T1000 (cell line): Measurements from ENCODE around the gene FLII.
A peak's percentile ranks its signal among the peaks of the same experiment; 100 is the strongest.

Source experiments
- DNase-seq: peaks from one replicate; lab custom pipeline; 2025; ENCODE audit warnings: mixed read lengths; lab: John Stamatoyannopoulos, UW

Gene FLII

GRCh38 chr17:18260332-18261145 lies 2.0 kb upstream of the FLII start, which contains the start of gene MIEF2:
Gene MIEF2 (plus strand): TSS chr17:18260662. CDS start chr17:18262721, 2,059 bp downstream.
- peak; percentile 91 for DNase-seq

- no peak for DNase-seq
Measured at GRCh38 chr17:18259621-18260331, 1.2 kb upstream of the FLII start.

- DNase-seq = peak; percentile 77
Measured at GRCh38 chr17:18257982-18258355, 569 bp downstream of the FLII start.

- no peak for DNase-seq
Measured at GRCh38 chr17:18257268-18257981, 1.1 kb downstream of the FLII start.

DNA sequence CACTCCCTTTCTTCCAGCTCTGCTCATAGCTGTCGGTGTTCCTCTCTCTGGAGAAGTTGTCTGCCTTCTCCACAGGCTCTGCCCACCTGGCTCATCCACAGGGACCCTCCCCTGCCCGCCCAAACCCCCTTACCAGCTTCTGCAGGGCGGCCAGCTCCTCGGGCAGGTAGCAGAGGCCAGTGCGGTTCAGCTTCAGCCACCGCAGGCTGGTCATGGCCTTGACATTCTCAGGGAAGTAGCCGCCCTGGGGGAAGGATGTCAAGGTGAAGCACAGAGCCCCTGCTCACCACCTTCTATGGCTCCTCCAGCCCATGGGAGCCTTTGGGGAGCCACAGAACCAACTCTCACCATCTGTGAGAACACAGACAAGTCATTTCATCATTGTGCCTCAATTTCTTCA lies 1.8 kb downstream of the FLII start:
- DNase-seq = no peak

DNA sequence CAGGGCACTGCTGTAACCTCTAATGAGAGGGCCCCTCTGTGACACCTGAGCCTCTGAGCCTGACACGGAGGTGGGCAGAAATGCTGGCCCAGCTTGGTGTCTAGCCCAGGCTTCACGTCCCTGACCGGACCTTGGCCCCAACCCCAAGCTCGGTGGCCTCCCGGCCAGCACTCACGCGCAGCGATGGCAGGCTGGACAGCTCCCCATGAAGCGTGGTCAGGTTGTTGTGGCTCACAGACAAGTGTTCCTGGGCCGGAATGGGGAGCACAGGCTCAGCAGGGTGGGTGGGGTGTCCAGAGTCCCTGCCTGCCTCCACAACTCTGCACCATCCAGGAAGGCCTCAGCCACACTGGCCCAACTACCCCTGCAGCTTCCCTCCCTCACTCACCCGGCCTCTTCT lies 2.2 kb downstream of the FLII start:
- no peak for DNase-seq

DNA sequence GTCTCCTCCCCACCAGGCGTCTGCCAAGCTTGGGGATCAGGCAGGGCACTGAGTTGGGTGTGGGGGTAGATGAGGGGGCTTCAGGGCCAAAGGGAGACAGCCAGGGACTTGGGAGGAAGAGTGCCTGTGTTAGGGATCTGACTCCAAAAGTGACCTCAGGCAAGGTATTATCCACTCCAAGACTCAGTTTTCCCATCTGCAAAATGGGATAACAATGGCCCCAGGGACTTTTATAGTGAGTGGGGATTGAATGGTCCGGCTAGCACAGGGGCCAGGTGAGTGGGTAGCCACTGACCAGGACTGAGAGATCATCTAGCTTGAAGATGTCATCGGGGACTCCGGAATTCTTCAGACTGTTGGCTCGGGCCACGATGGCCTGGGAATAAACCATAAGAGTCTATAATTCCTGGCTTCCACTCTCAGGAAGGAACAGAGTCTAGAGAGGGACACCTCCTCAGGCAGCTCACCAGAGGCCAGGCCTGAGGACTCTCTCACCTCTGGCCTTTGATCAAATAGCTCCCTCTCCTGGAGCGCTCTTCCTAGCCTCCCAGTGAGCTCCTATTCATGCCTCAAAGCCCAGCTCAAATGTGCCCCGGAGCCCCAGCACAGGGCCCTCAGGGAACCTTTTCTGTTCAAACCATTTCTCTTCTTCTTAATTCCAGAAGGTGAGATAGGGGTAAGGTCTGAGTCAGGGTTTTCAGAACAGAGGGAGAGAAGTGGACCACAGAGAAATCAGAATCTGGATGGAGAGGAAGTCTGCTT lies 3.5 kb downstream of the FLII start:
- DNase-seq = no peak

GRCh38 chr17:18253947-18254821 lies 4.4 kb downstream of the FLII start:
- no peak for DNase-seq

DNA sequence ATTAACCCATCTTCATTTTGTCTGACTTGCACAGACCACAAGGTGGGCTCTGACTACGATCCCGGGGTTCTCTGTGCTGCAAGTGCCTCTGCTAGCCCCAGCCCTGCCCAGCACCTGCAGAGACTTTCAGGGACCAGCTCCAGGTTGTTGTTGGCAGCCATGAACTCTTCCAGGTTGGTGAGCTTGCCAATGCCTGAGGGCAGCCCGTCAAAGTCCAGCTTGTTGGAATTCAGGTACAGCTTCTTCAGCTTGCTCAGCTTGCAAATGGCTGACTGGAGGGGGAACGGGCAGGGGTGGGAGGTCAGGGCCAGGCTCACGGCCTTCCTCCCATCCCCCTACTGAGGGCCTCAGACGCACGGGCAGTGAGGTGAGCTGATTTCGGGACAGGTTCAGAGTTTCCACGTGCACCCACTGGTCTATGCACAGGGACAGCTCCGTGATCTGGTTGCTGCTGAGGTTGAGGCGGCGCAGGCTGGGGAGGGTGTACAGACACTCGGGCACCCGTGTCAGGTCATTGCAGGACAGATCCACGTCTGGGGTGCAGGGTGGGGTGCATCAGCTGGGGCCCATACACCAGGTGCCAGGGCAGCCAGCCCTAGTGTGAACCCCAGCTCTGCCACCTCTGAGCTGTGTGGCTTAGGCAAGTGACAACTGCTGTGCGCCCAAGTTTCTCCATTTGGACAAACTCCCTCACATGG lies 5.2 kb downstream of the FLII start:
- DNase-seq = no peak

GRCh38 chr17:18252160-18252559 lies 6.4 kb downstream of the FLII start:
- no peak for DNase-seq

- DNase-seq = no peak
Measured at GRCh38 chr17:18251204-18251603, 7.3 kb downstream of the FLII start.

DNA sequence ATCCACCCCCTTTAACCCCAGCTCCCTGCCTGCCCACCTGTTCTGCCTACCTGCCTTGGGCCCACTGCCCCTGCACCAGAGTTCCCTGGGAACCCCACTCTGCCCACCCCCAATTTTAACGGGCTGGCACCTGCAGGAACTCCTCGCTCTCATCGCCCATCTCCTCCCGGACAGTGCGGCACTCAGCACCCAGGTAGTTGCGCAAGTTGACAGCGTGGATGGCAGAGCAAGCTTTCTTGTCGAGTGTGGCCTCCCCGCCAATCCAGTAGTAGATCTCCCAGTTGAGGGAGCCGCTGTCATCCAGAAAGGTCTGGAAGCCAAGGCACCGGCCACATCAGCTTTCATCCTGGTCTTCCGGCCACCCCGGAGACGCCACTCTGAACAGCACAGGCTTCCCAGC lies 7.8 kb downstream of the FLII start:
- no peak for DNase-seq

- DNase-seq = no peak
Measured at GRCh38 chr17:18250259-18250658, 8.3 kb downstream of the FLII start.

DNA sequence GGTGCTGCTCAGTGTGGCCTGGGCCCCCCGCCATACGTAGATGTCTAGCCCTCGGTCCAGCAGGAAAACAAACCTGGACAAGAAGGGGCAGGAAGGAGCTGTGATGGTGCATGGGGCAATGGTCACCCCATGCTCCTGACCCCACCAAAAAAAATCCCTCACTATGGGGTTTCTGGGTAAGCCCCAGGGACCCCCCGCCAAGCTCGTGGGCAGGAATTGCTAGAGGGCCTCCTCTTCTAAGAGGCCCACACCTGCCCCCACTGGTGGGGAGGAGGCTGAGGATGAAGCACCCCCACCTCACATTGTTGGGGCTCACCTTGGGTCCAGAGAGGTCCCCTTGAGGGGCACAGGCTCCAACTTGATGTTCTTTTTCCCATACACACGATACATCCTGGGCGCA lies 9.7 kb downstream of the FLII start:
- no peak for DNase-seq

DNA sequence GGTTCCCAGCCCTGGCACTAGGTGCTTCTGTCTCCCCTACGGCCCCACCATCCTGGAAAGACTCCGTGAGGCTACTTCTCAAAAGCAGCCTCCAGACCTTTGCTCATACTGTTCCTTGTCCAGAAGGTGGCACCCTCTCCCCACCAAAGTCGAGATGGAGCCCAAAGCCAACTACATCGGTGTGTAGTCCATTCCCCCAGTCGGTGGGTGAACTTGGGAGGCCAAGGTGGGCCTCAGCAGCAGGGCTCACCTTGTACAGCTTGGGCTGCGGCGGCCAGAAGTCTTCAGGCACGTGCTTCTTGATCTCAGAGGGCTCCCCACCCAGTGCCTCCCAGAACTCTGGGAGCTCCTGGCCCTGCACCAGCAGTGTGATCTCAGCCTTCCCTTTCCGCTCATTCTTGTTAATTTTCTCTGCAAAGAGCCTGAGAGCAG lies 10.2 kb downstream of the FLII start:
- DNase-seq = no peak

DNA sequence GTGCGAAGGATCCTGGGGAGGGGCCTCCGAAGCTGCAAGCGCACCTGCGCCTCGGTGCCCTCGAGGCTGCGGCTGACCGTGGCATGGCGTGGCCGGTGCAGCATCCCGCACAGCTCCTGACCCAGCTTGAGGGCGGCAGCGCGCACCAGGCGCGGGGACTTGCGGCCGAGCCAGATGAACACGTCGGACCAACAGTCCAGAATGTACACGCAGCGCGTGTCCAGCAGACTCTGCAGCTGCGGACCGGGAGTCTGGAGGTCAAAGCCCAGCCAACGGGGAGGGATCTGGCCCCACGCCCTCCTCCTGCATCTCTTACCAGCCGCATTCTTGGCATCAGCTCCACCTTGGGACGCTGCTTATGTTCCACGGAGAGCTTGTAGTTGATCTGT lies 10.9 kb downstream of the FLII start:
- DNase-seq = no peak

DNA sequence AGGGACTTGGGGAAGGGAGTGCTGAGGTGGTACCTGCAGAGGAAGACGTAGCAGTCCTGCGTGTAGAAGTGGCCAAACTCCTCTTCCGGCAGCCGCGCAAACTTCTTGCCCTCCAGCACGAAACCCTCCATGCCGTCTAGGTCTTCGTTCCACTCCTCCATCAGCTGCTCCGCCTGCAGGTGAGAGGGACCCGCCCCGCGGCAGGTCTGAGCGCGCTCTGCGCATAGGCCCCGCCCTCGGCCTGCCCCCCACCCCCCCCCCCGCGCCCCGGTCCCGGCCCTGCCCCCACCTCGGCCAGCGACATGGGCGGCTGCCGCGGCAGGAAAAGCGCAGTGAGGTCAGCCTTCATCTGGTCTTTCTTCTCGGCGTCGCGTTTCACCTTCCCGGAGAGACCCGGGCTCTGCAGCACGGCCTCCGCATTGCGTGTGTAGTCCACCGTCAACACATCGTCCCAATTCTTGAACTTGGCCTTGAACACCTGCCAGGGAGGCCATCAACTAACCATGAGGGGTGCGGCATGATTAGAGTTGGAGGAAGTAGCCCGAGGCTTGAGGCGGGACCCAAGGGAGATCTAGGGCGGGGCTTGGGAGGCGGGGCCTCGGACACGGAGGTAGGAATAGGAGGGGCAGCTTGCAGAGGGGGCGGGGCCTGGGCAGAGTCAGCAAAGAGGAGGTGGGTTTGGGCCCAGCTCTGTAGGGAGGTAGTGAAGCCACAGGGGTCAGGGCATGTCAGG lies 11.5 kb downstream of the FLII start:
- peak; percentile 18 for DNase-seq

DNA sequence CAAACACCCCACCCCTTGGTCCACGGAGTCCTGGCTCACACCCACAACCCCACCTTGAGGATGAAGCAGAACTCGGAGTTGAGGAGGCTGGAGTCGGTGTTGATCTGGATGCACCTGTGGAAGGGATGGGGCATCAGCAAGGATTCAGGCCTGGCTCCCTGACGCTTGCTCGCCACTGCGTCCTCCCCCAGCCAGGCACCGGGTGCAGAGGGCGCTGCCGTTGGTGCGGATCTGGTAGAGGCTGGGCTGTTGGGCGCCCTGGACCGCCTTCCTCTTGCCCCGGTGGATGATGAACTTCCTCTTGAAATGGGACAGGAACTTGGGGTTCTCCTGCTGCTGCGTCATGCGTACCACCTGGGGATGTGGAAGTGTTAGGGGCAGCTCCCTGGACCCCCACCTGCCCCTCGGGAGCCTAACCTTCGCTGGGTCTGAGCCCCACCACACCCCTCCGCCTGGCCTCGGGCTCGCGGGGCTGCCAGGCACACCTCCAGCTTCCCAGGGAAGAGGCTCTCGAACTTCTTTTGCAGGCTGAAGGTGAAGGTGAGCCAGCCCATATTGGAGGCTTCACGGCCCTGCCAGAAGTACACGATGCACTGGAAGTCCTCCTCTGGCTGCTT lies 12.3 kb downstream of the FLII start:
- no peak for DNase-seq
